ENCODE data around the gene PARD3. TPM values are rescaled to one million over a fixed set of nuclear protein-coding genes. Genes with fewer than 3 reads are reported as not detected.

Gene PARD3
- total RNA-seq, 2 donors from 2014 or later = 32.0 to 61.9 TPM

- DNase-seq (ENCODE audit: low spot score) = no peak
- no peaks in the 10 kb centered on the region for H3K9me3 ChIP-seq
- intact Hi-C loops (cut with DNase I) = no loop called here
- no peaks in the 10 kb centered on the region for H3K27me3 ChIP-seq (replicated peaks; ENCODE audit: insufficient read depth)
- no peaks in the 10 kb centered on the region for H3K4me1 ChIP-seq (replicated peaks)
- no peak overlapping the region for H3K27ac ChIP-seq
- TF ChIP-seq POLR2AphosphoS5 (IDR thresholded peaks at IDR 0.05) (no peak), POLR2A (IDR thresholded peaks at IDR 0.05) (no peak), CTCF (IDR thresholded peaks at IDR 0.05) (no peak)
- no peak overlapping the region for H3K4me3 ChIP-seq
- 58% methylated on average over 6 of the region's 6 CpGs for WGBS
- no peaks in the 10 kb centered on the region for H3K36me3 ChIP-seq
Observed at GRCh38 chr10:34522546-34522945, 292.6 kb downstream of the PARD3 start.

DNA sequence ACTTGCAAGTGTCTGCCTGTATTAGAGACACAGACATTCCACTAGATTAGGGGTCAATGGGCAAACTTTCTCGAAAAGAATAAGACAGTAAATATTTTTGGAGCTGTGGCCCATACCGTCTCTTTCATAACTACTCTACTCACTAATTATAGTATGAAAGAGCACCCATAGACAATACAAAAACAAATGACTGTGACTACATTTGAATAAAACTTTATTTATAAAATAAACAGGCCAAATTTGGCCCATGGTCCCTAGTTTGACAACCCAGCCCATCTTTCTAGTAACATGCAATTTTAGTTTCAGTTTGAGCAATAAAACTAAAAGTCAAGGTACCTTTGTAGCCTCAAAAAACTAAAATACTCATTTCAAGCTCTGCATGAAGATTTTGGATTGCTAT lies 294.6 kb downstream of the PARD3 start:
- H3K27ac ChIP-seq = peak overlapping the region in 1 of 2 donors; percentile 10
- intact Hi-C loops (cut with DNase I) = no loop called here
- 78% methylated on average over 2 of the region's 2 CpGs for WGBS
- H3K4me1 ChIP-seq (replicated peaks) = no peaks in the 10 kb centered on the region
- H3K9me3 ChIP-seq = no peaks in the 10 kb centered on the region
- no peak overlapping the region for H3K4me3 ChIP-seq
- no peaks in the 10 kb centered on the region for H3K36me3 ChIP-seq
- no peak for DNase-seq (ENCODE audit: low spot score)
- TF ChIP-seq CTCF (IDR thresholded peaks at IDR 0.05) (no peak), POLR2AphosphoS5 (IDR thresholded peaks at IDR 0.05) (no peak), POLR2A (IDR thresholded peaks at IDR 0.05) (no peak)
- no peaks in the 10 kb centered on the region for H3K27me3 ChIP-seq (replicated peaks; ENCODE audit: insufficient read depth)

GRCh38 chr10:34520084-34520483 lies 295.0 kb downstream of the PARD3 start:
- no peaks in the 10 kb centered on the region for H3K27me3 ChIP-seq (replicated peaks; ENCODE audit: insufficient read depth)
- H3K4me3 ChIP-seq = no peak overlapping the region
- DNase-seq (ENCODE audit: low spot score) = no peak
- peak overlapping the region; percentile 23 to 38 for H3K27ac ChIP-seq
- H3K4me1 ChIP-seq (replicated peaks) = no peaks in the 10 kb centered on the region
- TF ChIP-seq CTCF (IDR thresholded peaks at IDR 0.05) (no peak), POLR2AphosphoS5 (IDR thresholded peaks at IDR 0.05) (peak; percentile 76)
- no peaks in the 10 kb centered on the region for H3K36me3 ChIP-seq
- intact Hi-C loops (cut with DNase I) = no loop called here
- H3K9me3 ChIP-seq = no peaks in the 10 kb centered on the region
- 48% methylated on average over 7 of the region's 7 CpGs for WGBS

DNA sequence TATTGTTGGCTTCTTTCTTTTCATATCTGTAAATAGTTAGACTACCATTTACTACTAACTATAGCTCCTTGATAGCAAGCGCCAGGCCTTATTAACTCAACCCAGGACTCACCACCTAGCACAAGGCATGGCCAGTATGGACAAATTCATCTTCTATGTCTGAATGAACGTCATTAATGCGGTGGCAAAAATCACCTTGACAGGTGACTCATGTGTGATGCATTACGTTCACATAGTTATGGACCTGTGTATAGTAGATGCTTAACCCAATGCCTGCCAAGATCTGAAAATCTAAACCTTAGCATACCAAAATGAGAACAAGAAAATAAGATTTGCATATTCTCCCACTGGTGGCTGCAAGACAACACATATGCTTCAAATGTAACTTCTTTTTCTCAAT lies 300.8 kb downstream of the PARD3 start:
- H3K9me3 ChIP-seq = no peaks in the 10 kb centered on the region
- no peak overlapping the region for H3K27ac ChIP-seq
- no peaks in the 10 kb centered on the region for H3K4me1 ChIP-seq (replicated peaks)
- 93% methylated on average over 4 of the region's 4 CpGs for WGBS
- no peak overlapping the region for H3K4me3 ChIP-seq
- no peaks in the 10 kb centered on the region for H3K36me3 ChIP-seq
- intact Hi-C loops (cut with DNase I) = no loop called here
- H3K27me3 ChIP-seq (replicated peaks; ENCODE audit: insufficient read depth) = no peaks in the 10 kb centered on the region
- TF ChIP-seq POLR2A (IDR thresholded peaks at IDR 0.05) = no peak
- no peak for TF ChIP-seq CTCF (IDR thresholded peaks at IDR 0.05)
- TF ChIP-seq POLR2AphosphoS5 (IDR thresholded peaks at IDR 0.05) = no peak
- no peak for DNase-seq (ENCODE audit: low spot score)

DNA sequence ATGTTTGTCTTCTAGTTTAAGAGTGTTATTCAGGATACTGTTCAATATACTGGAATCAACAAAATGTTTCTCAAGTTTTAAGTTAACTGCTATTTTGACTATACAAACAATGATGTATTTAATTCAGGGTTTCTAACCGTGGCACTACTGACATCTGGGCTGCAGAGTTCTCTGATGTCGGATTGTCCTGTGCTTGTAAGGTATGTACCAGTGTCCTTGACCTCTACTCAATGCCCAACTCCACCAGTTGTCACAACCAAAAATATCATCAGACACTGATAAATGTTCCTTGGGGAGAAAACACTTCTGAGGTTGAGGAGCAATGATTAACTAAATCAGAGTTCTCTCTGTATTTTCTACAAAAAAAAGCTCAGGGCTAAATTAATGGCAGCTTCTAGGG lies 301.5 kb downstream of the PARD3 start:
- H3K4me1 ChIP-seq (replicated peaks) = no peaks in the 10 kb centered on the region
- TF ChIP-seq CTCF (IDR thresholded peaks at IDR 0.05) (no peak), POLR2AphosphoS5 (IDR thresholded peaks at IDR 0.05) (no peak), POLR2A (IDR thresholded peaks at IDR 0.05) (no peak)
- no peak overlapping the region for H3K4me3 ChIP-seq
- WGBS = 95% methylated on average over 2 of the region's 2 CpGs
- H3K36me3 ChIP-seq = no peaks in the 10 kb centered on the region
- no peaks in the 10 kb centered on the region for H3K27me3 ChIP-seq (replicated peaks; ENCODE audit: insufficient read depth)
- H3K27ac ChIP-seq = no peak overlapping the region
- H3K9me3 ChIP-seq = no peaks in the 10 kb centered on the region
- intact Hi-C loops (cut with DNase I) = no loop called here
- DNase-seq (ENCODE audit: low spot score) = no peak
